Measurements from ENCODE around the gene ATXN2.

DNA sequence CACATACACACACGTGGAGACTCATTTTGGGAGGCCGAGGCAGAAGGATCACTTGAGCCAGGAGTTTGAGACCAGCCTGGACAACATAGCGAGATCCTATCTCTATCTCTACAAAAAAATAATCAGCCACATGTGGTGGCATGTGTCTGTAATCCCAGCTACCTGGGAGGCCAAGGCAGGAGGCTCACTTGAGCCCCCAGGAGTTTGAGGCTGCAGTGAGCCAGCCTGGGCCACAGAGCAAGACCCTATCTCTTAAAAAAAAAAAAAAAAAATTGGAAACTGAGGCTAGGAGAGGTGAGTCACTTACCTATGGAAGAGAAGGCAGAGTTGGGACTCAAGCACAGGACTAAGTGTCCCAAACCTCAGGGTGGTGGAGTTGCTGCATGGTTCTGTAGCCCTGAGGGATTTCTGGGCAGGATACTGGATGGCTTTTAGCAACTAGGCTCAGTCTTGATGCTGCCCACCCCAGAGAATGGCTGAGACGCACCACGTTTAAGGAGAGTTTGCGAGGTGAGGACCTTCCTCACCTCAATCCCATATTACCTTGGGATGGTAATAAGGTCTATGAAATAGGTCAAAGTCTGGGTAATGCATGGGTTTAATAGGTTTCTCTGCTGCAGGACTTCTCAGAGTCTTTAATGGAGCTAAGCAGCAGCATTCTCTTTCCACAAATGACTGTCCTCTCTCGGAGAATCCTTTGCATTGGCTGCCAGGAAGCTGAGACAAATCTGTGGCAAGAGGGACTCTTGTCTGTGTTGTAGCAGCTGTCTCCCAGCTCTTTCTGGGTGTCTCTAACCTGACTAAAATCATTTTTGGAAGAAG lies 157.8 kb downstream of the ATXN2 start:
- TF ChIP-seq TAF1 (IDR thresholded peaks at IDR 0.05; ENCODE audit: control insufficient read depth, extremely low read depth, insufficient read depth, low read length, severe bottlenecking) (no peak), YY1 (IDR thresholded peaks at IDR 0.05; ENCODE audit: borderline replicate concordance in 1 of 3, control insufficient read depth in 1 of 3, extremely low read depth in 1 of 3, insufficient read depth in 3 of 3, insufficient read length in 1 of 3, insufficient replicate concordance in 2 of 3, low read depth in 1 of 3, low read length in 2 of 3) (no peak), STAT5B (CRISPR knock-in tag; IDR thresholded peaks at IDR 0.05) (no peak), SMARCA5 (IDR thresholded peaks at IDR 0.05) (no peak), ZNF589 (CRISPR knock-in tag; IDR thresholded peaks at IDR 0.05; ENCODE audit: low read depth) (no peak), ZNF347 (CRISPR knock-in tag; IDR thresholded peaks at IDR 0.05; ENCODE audit: low read depth) (no peak), SMC3 (conservative IDR thresholded peaks at IDR 0.05; ENCODE audit: insufficient read depth, low read depth, low read length) (no peak), CHD1 (IDR thresholded peaks at IDR 0.05; ENCODE audit: low read length) (no peak), ZBTB7A (IDR thresholded peaks at IDR 0.05; ENCODE audit: borderline replicate concordance, control insufficient read depth, low read depth, low read length) (no peak)
- TF ChIP-seq, protein P1, sequence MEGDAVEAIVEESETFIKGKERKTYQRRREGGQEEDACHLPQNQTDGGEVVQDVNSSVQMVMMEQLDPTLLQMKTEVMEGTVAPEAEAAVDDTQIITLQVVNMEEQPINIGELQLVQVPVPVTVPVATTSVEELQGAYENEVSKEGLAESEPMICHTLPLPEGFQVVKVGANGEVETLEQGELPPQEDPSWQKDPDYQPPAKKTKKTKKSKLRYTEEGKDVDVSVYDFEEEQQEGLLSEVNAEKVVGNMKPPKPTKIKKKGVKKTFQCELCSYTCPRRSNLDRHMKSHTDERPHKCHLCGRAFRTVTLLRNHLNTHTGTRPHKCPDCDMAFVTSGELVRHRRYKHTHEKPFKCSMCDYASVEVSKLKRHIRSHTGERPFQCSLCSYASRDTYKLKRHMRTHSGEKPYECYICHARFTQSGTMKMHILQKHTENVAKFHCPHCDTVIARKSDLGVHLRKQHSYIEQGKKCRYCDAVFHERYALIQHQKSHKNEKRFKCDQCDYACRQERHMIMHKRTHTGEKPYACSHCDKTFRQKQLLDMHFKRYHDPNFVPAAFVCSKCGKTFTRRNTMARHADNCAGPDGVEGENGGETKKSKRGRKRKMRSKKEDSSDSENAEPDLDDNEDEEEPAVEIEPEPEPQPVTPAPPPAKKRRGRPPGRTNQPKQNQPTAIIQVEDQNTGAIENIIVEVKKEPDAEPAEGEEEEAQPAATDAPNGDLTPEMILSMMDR (IDR thresholded peaks at IDR 0.05 in 2 of 3, conservative IDR thresholded peaks at IDR 0.05 in 1 of 3; ENCODE audit: insufficient read depth in 2 of 3, low read depth in 1 of 3, low read length in 3 of 3): no peak
- TF ChIP-seq, protein P2, sequence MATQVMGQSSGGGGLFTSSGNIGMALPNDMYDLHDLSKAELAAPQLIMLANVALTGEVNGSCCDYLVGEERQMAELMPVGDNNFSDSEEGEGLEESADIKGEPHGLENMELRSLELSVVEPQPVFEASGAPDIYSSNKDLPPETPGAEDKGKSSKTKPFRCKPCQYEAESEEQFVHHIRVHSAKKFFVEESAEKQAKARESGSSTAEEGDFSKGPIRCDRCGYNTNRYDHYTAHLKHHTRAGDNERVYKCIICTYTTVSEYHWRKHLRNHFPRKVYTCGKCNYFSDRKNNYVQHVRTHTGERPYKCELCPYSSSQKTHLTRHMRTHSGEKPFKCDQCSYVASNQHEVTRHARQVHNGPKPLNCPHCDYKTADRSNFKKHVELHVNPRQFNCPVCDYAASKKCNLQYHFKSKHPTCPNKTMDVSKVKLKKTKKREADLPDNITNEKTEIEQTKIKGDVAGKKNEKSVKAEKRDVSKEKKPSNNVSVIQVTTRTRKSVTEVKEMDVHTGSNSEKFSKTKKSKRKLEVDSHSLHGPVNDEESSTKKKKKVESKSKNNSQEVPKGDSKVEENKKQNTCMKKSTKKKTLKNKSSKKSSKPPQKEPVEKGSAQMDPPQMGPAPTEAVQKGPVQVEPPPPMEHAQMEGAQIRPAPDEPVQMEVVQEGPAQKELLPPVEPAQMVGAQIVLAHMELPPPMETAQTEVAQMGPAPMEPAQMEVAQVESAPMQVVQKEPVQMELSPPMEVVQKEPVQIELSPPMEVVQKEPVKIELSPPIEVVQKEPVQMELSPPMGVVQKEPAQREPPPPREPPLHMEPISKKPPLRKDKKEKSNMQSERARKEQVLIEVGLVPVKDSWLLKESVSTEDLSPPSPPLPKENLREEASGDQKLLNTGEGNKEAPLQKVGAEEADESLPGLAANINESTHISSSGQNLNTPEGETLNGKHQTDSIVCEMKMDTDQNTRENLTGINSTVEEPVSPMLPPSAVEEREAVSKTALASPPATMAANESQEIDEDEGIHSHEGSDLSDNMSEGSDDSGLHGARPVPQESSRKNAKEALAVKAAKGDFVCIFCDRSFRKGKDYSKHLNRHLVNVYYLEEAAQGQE (IDR thresholded peaks at IDR 0.05; ENCODE audit: borderline replicate concordance): no peak
- TF ChIP-seq, protein P2 (CRISPR knock-in tag; IDR thresholded peaks at IDR 0.05; ENCODE audit: low read depth): no peak
- TF ChIP-seq, protein P3, sequence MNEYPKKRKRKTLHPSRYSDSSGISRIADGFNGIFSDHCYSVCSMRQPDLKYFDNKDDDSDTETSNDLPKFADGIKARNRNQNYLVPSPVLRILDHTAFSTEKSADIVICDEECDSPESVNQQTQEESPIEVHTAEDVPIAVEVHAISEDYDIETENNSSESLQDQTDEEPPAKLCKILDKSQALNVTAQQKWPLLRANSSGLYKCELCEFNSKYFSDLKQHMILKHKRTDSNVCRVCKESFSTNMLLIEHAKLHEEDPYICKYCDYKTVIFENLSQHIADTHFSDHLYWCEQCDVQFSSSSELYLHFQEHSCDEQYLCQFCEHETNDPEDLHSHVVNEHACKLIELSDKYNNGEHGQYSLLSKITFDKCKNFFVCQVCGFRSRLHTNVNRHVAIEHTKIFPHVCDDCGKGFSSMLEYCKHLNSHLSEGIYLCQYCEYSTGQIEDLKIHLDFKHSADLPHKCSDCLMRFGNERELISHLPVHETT (CRISPR knock-in tag; conservative IDR thresholded peaks at IDR 0.05 in 1 of 2, IDR thresholded peaks at IDR 0.05 in 1 of 2): no peak
- TF ChIP-seq, protein P4, sequence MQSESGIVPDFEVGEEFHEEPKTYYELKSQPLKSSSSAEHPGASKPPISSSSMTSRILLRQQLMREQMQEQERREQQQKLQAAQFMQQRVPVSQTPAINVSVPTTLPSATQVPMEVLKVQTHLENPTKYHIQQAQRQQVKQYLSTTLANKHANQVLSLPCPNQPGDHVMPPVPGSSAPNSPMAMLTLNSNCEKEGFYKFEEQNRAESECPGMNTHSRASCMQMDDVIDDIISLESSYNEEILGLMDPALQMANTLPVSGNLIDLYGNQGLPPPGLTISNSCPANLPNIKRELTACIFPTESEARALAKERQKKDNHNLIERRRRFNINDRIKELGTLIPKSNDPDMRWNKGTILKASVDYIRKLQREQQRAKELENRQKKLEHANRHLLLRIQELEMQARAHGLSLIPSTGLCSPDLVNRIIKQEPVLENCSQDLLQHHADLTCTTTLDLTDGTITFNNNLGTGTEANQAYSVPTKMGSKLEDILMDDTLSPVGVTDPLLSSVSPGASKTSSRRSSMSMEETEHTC (IDR thresholded peaks at IDR 0.05): no peak

Measured in K562 (cell line).